GM21367 (cell line): ENCODE measurements around the gene LIG1.
"Not testable (repeated sequence)": the region's sequence is repeated elsewhere in the genome, so short reads cannot be mapped to it uniquely, and the experiment has no call there.

Source experiments
- ATAC-seq: cut with Tn5 transposase; IDR thresholded peaks from one replicate; pipeline ENCODE4 v1.9.1; 2021; ENCODE audit not compliant: unreplicated experiment

LIG1 gene

DNA sequence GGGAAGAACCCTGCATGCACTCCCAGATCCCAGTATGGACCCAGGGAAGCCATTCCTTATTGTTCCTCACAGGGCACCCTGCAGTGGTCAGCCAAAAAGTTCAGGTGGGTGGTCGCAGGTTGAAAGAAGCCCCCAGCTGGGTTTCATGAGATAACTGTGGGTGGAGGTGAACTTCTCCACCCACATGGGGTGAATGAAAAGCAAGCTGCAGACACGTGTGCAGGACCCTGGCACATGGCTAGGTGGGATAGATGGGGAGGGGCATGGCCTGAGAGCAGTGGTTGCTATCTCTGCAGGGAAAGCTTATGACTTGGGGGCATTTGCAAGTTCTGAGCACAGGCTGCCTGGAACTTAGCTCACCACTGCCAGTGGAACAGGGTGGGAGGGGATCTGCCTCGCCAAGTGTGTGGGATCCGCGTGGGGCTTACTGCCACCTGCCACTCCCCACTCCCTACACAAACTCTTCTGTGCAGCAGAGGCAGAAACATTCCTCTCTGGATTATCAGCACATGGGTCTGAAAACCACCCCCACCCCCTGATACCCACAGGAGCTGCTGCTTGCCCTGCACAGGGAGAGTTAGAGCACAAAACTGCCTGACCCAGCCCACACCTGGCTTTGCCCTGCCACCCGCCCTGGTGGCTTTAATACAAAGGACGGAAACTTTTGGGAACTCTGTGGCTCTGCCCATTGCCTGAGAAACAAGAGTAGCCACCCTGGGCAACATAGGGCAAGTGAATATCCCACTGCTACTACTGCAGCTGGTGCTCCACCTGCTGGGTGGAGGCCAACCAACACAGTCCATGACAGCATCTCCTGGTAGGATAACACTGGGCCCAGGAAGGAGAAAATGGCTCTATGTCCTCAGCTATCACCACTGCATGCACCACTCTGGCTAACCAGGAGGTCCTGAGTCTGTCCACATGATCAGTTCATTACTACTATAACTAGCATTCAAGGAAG is 84.0 kb downstream of the LIG1 start:
- ATAC-seq: no peak

GRCh38 chr19:48085076-48085475 is 85.1 kb downstream of the LIG1 start:
- no peak for ATAC-seq

- ATAC-seq: no peak
Observed at GRCh38 chr19:48081106-48081505, 89.0 kb downstream of the LIG1 start.

DNA sequence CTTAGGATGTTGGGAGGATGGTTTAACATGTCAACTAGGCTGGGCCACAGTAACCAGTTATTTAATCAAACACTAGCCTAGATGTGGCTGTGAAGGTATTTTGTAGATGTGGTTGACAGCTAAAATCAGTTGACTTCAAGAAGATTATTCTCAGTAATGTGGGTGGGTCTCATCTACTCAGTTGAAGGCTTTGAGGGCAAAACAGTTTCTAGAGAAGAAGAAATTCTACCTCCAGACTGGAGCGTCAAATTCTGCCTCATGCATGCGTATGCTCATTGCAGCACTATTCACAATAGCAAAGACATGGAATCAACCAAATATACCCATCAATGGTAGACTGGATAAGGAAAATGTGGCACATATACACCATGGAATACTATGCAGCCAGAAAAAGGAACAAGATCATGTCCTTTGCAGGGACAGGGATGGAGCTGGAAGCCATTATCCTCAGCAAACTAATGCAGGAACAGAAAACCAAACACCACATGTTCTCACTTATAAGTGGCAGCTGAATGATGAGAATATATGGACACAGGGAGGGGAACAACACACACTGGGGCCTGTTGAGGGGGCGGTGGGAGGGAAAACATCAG is 99.9 kb downstream of the LIG1 start:
- ATAC-seq: not testable (repeated sequence)

GRCh38 chr19:48069435-48069834 is 100.7 kb downstream of the LIG1 start:
- no peak for ATAC-seq
